Activated naive CD4-positive, alpha-beta T cell treated with anti-CD3 and anti-CD28 coated beads, Interleukin-2, amount 10 ng/mL, durations not matched to agents 7 days and 5 days (primary cell): ENCODE results near the gene RALGPS1.

ENCODE experiments used
- CTCF ChIA-PET: fragments of 350-600 bp; sonication (Branson Sonifier 250); formaldehyde crosslinking; loops from one replicate; lab custom pipeline; 2021; ENCODE audit warnings: antibody characterized with exemption; lab: Charles Lee
- DNase-seq: peaks from one replicate; pipeline ENCODE4 v3.0.0-alpha.2; 2020
- H3K27ac Mint-ChIP-seq: one replicate; pipeline ENCODE4 v1.8.0; 2021; ENCODE audit warnings: mild to moderate bottlenecking, moderate library complexity, mixed read lengths
- H3K27me3 Mint-ChIP-seq: one replicate; pipeline ENCODE4 v1.8.0; 2021; ENCODE audit warnings: mild to moderate bottlenecking, mixed read lengths
- H3K36me3 Mint-ChIP-seq: one replicate; pipeline ENCODE4 v1.8.0; 2021; ENCODE audit warnings: mixed read lengths
- H3K4me1 Mint-ChIP-seq: one replicate; pipeline ENCODE4 v1.8.0; 2021; ENCODE audit warnings: mixed read lengths
- H3K4me3 Mint-ChIP-seq: one replicate; pipeline ENCODE4 v1.8.0; 2021; ENCODE audit warnings: mild to moderate bottlenecking, moderate library complexity, mixed read lengths
- H3K9me3 Mint-ChIP-seq: one replicate; pipeline ENCODE4 v1.8.0; 2021; ENCODE audit warnings: mixed read lengths

Gene RALGPS1

DNA sequence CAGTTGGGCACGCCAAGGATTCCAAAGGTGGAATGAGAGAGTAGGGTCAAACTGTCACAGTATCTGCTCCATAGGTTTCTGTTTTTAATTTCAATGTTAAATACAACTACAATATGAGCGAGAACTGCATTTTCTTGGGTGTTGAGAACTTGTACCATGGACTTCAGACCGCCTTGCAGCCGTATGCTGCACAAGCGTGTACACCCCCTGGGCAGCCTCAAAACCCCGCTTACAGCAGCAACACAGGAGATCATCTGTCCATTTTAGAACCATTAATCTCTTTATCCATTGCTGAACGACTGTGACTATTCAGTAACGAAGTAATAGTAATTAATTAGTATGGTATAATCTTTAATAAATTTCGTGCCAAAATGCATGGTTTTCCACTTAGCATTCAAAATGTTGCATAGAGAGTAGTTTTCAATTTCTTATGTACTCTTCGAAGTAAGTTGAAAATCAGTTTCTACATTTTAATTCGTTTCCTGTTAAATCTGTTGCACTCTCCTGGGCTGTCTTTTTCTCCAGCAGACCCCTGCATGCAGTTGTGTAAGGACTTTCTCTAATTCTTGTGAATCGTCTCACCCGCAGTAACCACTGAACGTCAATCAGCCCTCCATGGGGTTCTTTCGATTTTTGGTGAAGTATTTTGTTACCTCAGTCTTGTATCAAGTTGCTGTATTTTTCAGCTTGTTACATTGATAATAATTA lies 308.0 kb downstream of the RALGPS1 start:
- Mint-ChIP-seq H3K27ac (no peak overlapping the region), H3K36me3 (no peaks in the 10 kb centered on the region), H3K4me3 (no peak overlapping the region), H3K4me1 (peaks cover 36% of the 10 kb centered on the region), H3K9me3 (no peaks in the 10 kb centered on the region), H3K27me3 (peaks cover 74% of the 10 kb centered on the region)
- no peak for DNase-seq
- CTCF ChIA-PET: no interaction called here

DNA sequence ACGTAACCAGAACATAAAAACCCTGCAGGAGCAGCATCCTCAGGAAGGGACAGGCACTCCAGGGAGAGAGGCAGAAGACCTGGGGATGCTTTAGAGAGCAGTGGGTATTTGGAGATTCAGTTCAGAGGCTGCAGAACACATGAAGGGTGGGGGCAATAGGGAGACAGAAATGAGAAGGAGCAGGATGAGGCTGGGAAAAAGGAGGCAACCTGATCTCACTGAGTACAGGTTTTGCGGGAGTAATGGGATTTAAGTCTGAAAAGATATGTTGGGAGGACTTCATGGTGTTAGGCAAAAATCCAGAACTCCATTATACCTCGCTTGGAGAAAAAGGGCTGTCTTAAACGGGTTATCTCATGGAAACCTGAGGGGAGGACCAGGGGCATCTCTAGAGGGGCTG lies 308.7 kb downstream of the RALGPS1 start:
- CTCF ChIA-PET: interaction anchor here (1.9 kb wide), 1 partner anchor 8 kb away, joined by 12 read pairs; no protein-coding TSS in a partner anchor
- Mint-ChIP-seq H3K4me1 (peaks cover 36% of the 10 kb centered on the region), H3K27ac (no peak overlapping the region), H3K36me3 (no peaks in the 10 kb centered on the region), H3K4me3 (no peak overlapping the region), H3K9me3 (no peaks in the 10 kb centered on the region), H3K27me3 (peaks cover 75% of the 10 kb centered on the region)
- DNase-seq: no peak

DNA sequence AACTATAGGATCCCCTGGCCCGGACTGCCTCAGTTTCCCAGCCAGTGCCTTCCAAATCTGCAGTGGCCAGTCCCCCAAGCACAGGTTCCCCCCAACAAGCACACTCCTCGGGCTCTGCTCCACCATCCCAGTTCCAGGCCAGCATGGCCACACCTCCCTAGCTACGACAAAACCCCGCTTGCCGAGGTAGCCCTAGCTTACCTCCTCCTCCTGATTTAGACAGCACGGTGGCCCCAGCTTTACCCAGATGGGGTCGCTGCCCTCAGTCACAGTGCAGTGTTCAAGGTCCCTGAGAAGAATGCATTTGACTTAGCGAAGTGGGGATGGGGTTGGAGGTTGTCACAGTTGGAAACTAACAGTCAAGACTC lies 309.2 kb downstream of the RALGPS1 start:
- H3K9me3 Mint-ChIP-seq: no peaks in the 10 kb centered on the region
- peak overlapping the region; percentile 73 for H3K4me3 Mint-ChIP-seq
- CTCF ChIA-PET: interaction anchor here (0.9 to 1.9 kb wide), 4 partner anchors 9 to 697 kb away, joined by 3 to 12 read pairs (median 4); no protein-coding TSS in a partner anchor
- peaks cover 36% of the 10 kb centered on the region for H3K4me1 Mint-ChIP-seq
- no peaks in the 10 kb centered on the region for H3K36me3 Mint-ChIP-seq
- H3K27me3 Mint-ChIP-seq: peaks cover 70% of the 10 kb centered on the region
- no peak for DNase-seq
- H3K27ac Mint-ChIP-seq: peak overlapping the region; percentile 64

DNA sequence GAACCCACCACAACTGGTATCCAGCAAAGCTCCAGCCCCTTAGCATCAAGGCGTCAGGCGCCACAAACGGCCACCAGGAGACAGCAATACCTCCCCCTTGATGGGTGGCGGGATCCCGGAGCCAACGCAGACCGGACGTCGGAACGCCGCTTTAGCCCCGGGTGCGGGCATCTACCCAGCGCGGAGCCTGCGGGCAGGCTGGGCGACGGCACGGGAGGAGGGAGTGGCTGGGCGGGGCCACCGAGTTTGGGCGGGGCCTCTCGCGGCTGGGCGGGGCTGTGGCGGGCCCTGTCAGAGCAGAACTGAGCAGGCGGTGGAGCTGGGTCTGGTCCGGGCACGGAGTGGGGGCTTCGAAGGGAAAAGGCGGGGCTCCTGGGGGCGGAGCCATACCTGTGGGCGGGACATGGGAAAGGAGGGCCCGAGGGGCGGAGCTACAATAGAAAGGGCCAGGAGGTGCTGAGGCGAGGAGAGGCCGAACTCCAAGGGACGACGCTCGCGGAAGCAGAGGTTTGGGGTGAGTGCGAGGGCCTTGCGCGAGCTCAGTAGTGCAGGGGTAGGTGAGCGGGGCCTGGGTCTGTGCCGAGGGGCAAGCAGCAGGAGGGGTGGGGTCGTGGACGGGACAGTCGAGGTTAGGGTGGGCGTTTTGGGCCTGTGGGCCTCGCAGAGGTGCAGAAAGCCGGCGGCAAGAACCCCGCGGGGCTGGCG lies 309.7 kb downstream of the RALGPS1 start:
- Mint-ChIP-seq H3K36me3 (no peaks in the 10 kb centered on the region), H3K27ac (peak overlapping the region; percentile 64), H3K4me1 (peaks cover 36% of the 10 kb centered on the region), H3K9me3 (no peaks in the 10 kb centered on the region), H3K27me3 (peaks cover 71% of the 10 kb centered on the region), H3K4me3 (peak overlapping the region; percentile 73)
- CTCF ChIA-PET: interaction anchor here (0.5 to 1.9 kb wide), 6 partner anchors 9 to 697 kb away, joined by 3 to 12 read pairs (median 3); no protein-coding TSS in a partner anchor
- peak; percentile 86 for DNase-seq

DNA sequence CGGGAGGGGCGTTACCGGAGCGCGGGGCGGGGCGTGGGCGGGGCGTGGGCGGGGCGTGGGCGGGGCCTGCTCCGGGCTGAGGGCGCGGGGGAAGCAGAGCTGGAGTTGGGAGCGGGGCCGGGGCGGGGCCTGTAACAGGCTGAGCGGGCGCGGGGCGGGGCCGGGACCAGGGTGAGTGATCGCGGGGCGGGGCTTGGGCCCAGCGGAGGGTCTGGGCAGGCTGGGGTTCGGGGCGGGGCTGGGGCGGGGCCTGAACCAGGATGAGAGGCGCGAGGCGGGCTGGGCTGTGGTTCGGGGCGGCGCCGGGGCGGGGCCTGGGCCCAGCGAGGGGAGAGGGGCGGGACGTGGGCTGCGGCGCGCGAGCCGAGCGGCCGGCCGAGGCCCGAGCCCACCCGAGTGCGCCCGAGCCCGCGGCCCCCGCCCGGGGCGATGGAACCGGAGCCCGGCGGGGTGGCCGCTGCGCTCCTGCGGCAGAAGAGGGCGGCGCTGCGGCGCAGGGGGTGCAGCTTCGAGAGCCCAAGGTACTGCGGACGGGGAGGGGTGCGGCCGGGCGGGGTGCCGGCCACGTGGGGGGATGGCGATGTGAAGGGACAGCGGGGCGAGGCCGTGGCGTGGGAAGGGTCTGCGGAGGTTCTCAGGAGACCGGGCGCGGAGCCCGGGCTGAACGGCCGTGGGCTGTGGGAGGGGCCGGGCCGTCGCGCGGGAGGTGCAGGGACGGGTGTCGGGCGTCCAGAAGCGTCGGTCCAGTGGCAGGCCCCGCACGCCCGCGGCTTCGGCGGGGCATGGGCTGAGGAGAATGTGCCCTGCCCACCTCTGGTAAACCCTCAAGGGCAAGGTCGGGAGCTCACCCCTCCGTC lies 310.5 kb downstream of the RALGPS1 start:
- Mint-ChIP-seq H3K27ac (no peak overlapping the region), H3K27me3 (peaks cover 74% of the 10 kb centered on the region), H3K36me3 (no peaks in the 10 kb centered on the region), H3K4me3 (peak overlapping the region; percentile 73), H3K9me3 (no peaks in the 10 kb centered on the region), H3K4me1 (peaks cover 36% of the 10 kb centered on the region)
- peak; percentile 95 for DNase-seq
- CTCF ChIA-PET: interaction anchor here (0.5 to 1.9 kb wide), 6 partner anchors 9 to 696 kb away, joined by 3 to 12 read pairs (median 3); no protein-coding TSS in a partner anchor

DNA sequence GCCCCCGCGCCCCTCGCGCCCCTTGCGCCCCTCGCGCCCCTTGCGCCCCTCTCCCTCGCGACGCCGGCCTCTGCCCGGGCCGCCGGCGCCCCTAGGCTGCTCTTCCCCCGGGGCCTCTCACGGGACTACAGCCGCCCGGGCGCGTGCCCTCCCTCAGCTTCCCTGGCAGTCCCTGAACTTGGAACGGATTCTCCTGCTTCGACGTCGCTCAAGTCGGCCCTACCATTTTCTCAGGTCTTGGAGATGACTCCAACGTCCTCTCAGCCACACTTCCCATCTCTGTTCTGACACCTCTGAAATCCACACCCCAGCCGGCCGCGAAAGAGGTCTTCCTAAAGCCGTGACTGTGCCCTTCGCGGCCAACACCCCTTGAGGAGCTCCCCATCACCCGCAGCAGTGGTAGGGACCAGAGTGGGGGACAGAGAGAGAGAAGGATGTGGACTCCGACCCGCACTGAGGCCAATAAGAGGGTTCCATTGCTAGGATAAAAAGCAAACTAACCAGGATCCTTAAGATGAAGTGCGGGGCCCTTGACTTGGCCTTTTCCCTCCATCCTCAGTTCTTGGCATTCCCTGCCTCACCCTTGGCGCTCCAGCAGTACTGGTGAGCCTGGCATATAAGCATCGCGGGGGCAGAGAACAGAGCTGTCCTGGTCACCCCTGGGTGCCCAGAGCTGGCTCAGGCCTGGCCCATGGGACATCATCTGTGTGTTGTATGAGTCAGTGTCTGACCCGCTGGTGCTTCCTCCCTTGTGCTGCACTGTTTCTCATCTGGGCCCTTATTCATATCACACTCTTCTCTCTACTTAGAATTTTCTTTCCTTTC lies 311.4 kb downstream of the RALGPS1 start:
- DNase-seq: no peak
- peak overlapping the region; percentile 68 for H3K4me3 Mint-ChIP-seq

DNA sequence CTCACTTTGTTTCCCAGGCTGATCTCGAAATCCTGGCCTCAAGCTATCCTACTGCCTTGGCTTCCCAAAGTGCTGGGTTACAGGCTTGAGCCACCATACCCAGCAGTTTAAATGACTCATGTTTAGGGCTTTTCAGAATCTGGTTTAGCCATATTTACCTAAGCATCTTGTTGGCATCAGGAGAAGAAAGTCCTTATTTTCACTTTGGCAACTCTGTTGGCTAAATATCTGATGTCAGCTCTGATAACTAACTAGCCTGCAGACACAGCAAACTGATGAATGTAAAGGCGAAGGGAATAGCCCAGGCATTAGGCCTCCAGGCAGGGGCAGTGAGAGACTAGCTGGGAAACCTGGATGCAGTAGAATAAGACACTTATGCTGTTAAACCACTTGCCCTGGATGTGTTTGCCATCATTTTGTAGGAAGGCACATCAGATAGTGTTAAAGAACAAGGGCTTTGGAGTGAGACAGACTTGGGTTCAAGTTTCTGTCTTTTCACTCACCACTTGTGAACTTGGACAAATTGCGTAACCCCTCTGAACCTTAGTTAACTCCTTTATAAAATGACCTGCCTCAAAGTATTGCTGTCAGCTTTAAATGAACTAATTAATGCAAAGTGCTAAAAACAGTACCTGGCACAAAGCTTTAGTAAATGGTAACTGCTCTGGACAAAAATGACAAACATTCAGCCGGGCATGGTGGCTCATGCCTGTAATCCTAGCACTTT lies 315.3 kb downstream of the RALGPS1 start:
- Mint-ChIP-seq H3K9me3 (no peaks in the 10 kb centered on the region), H3K36me3 (no peaks in the 10 kb centered on the region), H3K4me3 (no peak overlapping the region), H3K4me1 (peaks cover 7% of the 10 kb centered on the region), H3K27ac (no peak overlapping the region), H3K27me3 (peaks cover 53% of the 10 kb centered on the region)
- CTCF ChIA-PET: interaction anchor here (0.7 kb wide), 1 partner anchor 11 kb away, joined by 3 read pairs; no protein-coding TSS in a partner anchor
- DNase-seq: no peak

More for the DNA sequence above, 311.4 kb downstream of the RALGPS1 start:
- Mint-ChIP-seq H3K9me3 (no peaks in the 10 kb centered on the region), H3K27me3 (peaks cover 69% of the 10 kb centered on the region), H3K4me1 (peaks cover 36% of the 10 kb centered on the region), H3K36me3 (no peaks in the 10 kb centered on the region), H3K27ac (peak overlapping the region; percentile 1)
- CTCF ChIA-PET: interaction anchor here (0.8 to 1.3 kb wide), 2 partner anchors 19 to 40 kb away, joined by 3 read pairs; no protein-coding TSS in a partner anchor

DNA sequence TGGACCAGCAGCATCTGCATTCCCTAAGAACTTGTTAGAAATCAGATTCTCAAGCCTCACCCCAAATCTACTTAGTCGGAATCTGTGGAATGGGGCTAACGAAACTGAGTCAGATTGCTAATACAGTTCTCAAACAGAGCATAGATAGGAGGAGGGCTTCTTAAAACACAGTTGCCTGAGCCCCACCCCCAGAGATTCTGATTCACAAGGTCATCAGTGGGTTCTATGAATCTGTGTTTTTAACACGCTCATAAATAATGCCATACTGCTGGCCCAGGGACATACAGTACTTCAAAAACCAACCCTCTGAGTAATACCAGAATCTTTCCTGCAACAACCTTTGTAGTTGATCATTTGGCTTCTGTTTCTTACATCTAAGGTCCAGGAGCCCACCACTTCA lies 317.1 kb downstream of the RALGPS1 start:
- CTCF ChIA-PET: no interaction called here
- DNase-seq: no peak
- Mint-ChIP-seq H3K4me3 (no peak overlapping the region), H3K4me1 (no peaks in the 10 kb centered on the region), H3K36me3 (no peaks in the 10 kb centered on the region), H3K27ac (no peak overlapping the region), H3K9me3 (no peaks in the 10 kb centered on the region), H3K27me3 (peaks cover 47% of the 10 kb centered on the region)

DNA sequence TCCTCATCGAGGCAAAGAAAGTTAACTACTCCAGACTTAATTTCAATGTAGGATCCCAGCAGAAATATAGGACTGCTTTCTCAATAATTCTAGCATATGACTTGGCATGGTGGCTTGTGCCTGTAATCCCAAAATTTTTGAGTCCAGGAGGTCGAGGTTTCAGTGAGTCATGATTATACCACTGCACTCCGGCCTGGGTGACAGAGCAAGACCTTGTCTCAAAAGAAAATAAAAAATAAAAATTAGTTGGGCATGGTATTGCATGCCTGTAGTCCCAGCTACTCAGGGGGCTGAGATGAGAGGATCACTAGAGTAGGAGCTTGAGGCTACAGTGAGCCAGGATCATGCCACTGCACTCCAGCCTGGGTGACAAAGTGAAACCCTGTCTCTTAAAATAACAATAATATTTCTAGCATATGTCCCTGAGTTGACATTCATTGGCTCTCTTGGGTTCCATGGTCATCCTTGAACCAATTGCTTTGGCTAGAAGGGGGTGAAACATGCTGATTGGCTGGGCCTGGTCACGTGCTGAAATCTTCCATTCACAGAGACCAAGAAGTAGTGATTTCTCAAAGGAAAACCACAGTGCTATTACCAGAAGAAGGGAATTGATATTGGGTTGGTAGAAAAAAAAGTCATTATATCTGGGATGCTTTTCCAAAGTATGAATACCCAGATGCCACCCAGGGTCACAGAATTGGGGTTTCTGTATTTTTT lies 318.4 kb downstream of the RALGPS1 start:
- DNase-seq: no peak
- Mint-ChIP-seq H3K4me1 (no peaks in the 10 kb centered on the region), H3K27me3 (peaks cover 42% of the 10 kb centered on the region), H3K27ac (no peak overlapping the region), H3K36me3 (no peaks in the 10 kb centered on the region), H3K4me3 (no peak overlapping the region), H3K9me3 (no peaks in the 10 kb centered on the region)
- CTCF ChIA-PET: no interaction called here

DNA sequence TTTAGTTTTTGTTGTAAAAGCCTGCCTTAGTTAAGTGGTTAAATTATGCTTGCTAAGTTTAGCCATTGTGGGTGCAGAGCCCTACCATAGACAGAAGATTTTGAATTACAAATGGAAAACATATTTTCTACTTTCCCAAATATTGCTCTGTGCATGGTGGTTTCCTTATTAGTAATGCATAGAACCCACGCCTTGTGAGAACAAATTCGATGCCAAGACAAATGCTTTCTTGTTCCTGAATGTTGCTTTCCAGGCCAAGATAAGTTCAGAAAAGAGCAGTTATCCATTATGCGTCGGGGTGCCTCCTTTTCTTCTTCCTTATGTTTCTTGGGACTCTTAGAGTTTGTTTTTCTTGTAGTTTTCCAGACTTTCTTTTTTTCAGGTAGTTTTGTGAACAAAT lies 319.0 kb downstream of the RALGPS1 start:
- CTCF ChIA-PET: interaction anchor here (1.3 kb wide), 1 partner anchor 9 kb away, joined by 4 read pairs; no protein-coding TSS in a partner anchor

DNA sequence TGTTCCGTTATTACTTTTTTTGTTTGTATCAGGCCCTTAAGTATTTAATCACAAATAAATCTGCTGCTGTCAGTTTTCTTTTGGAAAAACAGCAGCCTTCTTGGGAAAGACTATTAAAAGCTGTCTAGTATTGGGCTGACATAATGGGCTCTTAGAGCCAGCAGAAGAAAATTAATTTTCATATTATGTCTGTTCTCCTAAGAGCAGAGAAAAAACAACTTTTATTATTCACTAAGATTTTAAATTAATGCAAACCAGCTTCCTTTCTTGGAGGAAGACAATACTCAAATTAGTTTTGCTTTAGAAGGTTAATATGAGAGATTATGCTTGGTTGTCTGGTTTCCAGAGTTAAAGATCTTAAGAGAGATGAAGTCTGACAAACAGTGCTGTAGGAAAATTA lies 319.4 kb downstream of the RALGPS1 start:
- CTCF ChIA-PET: interaction anchor here (1.3 kb wide), 1 partner anchor 10 kb away, joined by 4 read pairs; no protein-coding TSS in a partner anchor
- DNase-seq: no peak
- H3K4me1 Mint-ChIP-seq: no peaks in the 10 kb centered on the region
- H3K27me3 Mint-ChIP-seq: peaks cover 46% of the 10 kb centered on the region
- no peak overlapping the region for H3K27ac Mint-ChIP-seq
- H3K36me3 Mint-ChIP-seq: no peaks in the 10 kb centered on the region
- H3K4me3 Mint-ChIP-seq: no peak overlapping the region
- no peaks in the 10 kb centered on the region for H3K9me3 Mint-ChIP-seq

More for the DNA sequence above, 319.0 kb downstream of the RALGPS1 start:
- no peaks in the 10 kb centered on the region for H3K4me1 Mint-ChIP-seq
- DNase-seq: no peak
- H3K9me3 Mint-ChIP-seq: no peaks in the 10 kb centered on the region
- H3K27ac Mint-ChIP-seq: no peak overlapping the region
- no peak overlapping the region for H3K4me3 Mint-ChIP-seq
- H3K27me3 Mint-ChIP-seq: peaks cover 42% of the 10 kb centered on the region
- H3K36me3 Mint-ChIP-seq: no peaks in the 10 kb centered on the region

DNA sequence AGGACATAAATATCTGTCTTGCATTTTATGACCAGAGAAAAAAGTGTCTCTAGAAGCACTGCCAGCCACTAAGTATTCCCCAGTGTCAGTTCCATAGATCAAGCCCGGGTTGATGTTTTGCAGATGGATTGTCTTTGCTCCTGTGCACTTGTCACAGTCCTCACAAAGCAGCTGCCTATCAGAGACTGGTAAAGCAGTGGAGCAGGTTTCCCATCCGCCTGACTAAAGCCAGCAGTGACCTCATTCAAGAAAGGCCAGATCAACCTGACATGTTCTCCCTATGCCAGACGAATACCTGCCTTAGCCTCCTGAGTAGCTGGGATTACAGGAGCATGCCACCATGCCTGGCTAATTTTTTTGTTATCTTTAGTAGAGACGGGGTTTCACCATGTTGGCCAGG lies 323.2 kb downstream of the RALGPS1 start:
- no peak overlapping the region for H3K27ac Mint-ChIP-seq
- CTCF ChIA-PET: no interaction called here

More for the DNA sequence above, 323.2 kb downstream of the RALGPS1 start:
- no peak for DNase-seq
- Mint-ChIP-seq H3K27me3 (peaks cover 38% of the 10 kb centered on the region), H3K9me3 (no peaks in the 10 kb centered on the region), H3K36me3 (no peaks in the 10 kb centered on the region), H3K4me3 (no peak overlapping the region), H3K4me1 (no peaks in the 10 kb centered on the region)
